Hippocampal formation (tissue), 2 donors: Measurements from ENCODE around the gene SART3.
"Not testable (repeated sequence)": the region's sequence is repeated elsewhere in the genome, so short reads cannot be mapped to it uniquely, and the experiment has no call there.

ENCODE experiments used
- DNase-seq, 2 donors: peaks; one replicate each; lab custom pipeline; 2025; lab: John Stamatoyannopoulos, UW

Gene SART3

GRCh38 chr12:108485371-108485770, 75.6 kb downstream of the SART3 start:
- not testable (repeated sequence) for DNase-seq

GRCh38 chr12:108484845-108485244, 76.1 kb downstream of the SART3 start:
- no peak for DNase-seq

GRCh38 chr12:108484431-108484830, 76.5 kb downstream of the SART3 start:
- no peak for DNase-seq

GRCh38 chr12:108483213-108484059, 77.5 kb downstream of the SART3 start:
- DNase-seq = no peak

- no peak for DNase-seq
Measured at GRCh38 chr12:108482717-108483212, 78.2 kb downstream of the SART3 start.

GRCh38 chr12:108479364-108480070, 81.5 kb downstream of the SART3 start:
- DNase-seq = no peak

GRCh38 chr12:108478611-108479206, 82.3 kb downstream of the SART3 start:
- DNase-seq = no peak

- no peak for DNase-seq
Measured at GRCh38 chr12:108477881-108478259, 83.1 kb downstream of the SART3 start.

- no peak for DNase-seq
Measured at GRCh38 chr12:108477055-108477880, 83.7 kb downstream of the SART3 start.

- no peak for DNase-seq
Measured at GRCh38 chr12:108475396-108475795, 85.6 kb downstream of the SART3 start.

- no peak for DNase-seq
Measured at GRCh38 chr12:108473400-108474055, 87.4 kb downstream of the SART3 start.
